CD4-positive, alpha-beta T cell treated with Interleukin-4 for 4 hours (primary cell): ENCODE data around the gene RAN.
A peak's percentile ranks its signal among the peaks of the same experiment; 100 is the strongest.
"Not testable (repeated sequence)": the region's sequence is repeated elsewhere in the genome, so short reads cannot be mapped to it uniquely, and the experiment has no call there.

Experiments used
- DNase-seq: peaks from one replicate; pipeline ENCODE4 v3.0.0-alpha.2; 2020

Gene RAN

DNA sequence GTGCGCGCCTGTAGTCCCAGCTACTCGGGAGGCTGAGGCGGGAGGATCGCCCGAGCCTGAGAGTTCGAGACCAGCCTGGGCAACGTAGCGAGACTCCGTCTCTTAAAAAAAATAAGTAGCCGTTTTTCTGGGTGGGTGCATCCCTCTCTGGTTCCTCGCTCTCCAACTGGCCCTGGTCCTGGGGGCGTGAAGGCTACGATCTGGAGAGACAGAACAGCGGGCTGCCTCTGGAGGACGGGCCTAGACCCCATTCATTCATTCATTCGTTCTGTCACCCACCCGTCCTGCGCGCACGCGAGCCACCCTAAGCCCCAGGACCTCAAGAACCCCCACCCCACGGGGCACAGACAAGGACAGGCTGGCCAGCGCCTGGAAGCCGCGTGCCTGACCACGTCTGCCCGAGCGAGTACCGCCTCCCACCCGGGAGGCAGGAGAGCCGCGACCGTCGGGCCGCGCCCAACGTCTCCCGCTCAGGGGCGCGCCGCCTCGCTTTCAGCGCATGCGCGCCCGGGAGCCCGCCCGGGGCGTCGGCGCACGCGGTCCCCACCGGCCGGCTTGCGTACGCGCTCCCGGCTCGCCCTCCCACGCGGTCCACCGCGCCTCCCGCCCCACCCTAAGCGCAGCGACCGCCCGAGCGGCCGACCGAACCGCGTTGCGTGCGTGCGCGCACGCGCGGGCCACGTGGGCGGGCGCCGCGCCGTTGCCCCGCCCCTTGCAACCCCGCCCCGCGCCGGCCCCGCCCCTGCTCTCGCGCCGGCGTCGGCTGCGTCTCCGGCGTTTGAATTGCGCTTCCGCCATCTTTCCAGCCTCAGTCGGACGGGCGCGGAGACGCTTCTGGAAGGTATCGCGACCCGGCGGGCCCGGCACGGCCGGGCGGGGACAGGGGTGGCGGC is at the start of gene RAN:
Gene RAN (plus strand): TSS at position 781 of the 893 bp plus-strand sequence. CDS start 528 bp downstream, outside the sequence.
- peak; percentile 93 for DNase-seq

- no peak for DNase-seq
Measured at GRCh38 chr12:130825771-130826150, 46.1 kb upstream of the RAN start.

GRCh38 chr12:130826151-130826801 is 45.6 kb upstream of the RAN start:
- DNase-seq, result peak; percentile 46

DNA sequence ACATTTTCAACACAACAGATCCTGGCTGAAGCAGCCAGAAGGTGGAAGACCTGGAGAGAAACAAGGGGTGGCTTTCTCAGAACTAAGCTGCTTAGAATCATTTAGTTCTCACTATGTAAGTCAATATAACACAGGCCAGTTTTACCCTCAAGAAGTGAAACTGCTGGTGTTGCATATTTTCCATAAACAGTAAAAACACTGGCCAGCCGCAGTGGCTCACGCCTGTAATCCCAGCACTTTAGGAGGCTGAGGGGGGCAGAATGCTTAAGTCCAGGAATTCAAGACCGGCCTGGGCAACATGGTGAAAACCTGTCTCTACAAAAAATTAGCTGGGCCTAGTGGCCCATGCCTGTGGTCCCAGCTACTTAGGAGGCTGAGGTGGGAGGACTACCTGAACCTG is 44.4 kb upstream of the RAN start:
- DNase-seq, result no peak

DNA sequence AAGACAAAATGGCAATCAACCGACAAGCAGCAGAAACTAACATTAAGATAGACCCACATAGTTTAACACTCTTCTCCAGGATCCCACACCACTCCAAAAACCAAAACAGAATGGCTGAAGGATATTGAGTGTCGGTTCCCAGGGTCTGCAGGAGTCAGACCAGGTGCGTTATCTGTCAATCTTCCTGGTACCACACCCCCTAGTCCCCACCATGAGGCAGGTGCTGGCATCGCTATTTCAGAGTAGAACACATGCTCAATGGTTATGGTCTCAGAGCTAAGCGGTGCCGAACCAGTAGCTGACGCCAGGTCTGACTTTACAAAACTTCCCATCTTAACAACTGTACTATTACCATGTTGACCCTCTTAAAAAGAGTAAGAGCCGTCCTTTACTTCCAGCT is 43.0 kb upstream of the RAN start:
- DNase-seq, result no peak

DNA sequence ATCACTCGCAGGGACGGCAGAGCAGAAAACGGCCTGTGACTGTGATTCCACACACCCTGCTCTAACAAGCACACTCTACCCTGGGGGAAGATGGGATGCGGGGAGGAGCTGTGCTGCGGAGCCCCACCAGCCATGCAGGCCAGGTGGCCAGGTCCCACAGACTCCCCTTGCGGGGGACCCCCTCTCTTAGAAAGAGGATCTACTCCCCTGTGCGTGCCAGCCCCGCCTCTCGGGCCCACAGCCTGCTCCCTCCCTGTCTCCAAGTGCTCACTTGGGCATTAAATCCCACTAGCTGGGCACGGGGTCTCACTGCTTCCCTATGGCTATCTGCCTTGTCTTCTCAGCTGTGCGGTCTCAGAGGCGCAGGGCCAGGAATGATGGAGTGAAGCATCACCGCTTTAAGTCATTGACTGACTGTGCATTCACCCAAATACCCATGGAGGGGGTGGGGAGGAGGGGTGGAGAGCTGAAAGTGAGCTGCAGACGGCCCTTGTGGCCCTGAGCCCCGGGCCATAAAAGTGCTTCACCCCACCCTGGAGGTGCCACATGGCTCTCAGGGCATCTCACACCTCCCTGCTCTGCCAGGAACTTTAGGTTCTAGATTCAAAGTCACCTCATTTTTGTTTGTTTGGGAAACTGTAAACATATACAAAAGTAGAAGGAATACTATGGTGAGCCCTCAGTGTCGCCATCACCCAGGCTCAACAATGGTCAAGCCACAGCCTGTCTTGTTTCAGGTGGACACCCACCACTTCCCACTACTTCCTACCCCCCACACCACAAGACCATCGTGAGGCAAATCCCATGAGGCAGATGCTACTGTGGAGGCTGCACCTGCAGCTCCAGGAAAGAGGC is 42.2 kb upstream of the RAN start:
- DNase-seq, result no peak

GRCh38 chr12:130830246-130830551 is 41.7 kb upstream of the RAN start:
- no peak for DNase-seq

- DNase-seq, result no peak
Measured at GRCh38 chr12:130831246-130831645, 40.6 kb upstream of the RAN start.

GRCh38 chr12:130831876-130832405 is 39.9 kb upstream of the RAN start:
- no peak for DNase-seq

DNA sequence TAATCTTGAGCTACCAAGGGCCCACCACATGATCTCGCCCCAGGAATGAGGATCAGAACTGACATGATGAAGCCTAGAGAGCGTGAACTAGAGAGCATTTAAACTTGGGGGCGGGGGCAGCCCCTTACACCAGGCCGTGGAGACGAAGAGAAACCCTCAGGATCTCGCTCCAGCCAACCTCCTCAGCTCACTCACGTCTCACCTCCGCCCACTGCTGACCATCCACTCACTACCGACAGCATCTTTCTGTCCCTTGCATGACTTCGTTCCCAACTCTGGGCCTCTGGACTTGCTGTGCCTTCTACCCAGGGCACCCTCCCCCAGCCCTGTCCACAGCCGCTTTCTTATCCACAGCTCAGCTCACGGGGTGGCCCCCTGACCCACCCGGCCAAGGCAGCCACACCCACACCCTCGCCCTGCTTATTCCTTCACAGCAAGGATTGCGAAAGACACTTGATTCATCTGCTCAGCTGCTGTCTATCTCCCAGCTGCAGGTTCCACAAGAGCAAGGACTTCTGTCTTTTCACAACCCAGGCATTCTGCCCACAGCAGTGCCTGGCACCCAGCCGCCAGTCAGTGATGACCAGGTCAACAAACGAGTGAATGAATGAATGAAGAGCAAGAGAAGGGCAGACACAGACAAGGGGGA is 39.2 kb upstream of the RAN start:
- no peak for DNase-seq

DNA sequence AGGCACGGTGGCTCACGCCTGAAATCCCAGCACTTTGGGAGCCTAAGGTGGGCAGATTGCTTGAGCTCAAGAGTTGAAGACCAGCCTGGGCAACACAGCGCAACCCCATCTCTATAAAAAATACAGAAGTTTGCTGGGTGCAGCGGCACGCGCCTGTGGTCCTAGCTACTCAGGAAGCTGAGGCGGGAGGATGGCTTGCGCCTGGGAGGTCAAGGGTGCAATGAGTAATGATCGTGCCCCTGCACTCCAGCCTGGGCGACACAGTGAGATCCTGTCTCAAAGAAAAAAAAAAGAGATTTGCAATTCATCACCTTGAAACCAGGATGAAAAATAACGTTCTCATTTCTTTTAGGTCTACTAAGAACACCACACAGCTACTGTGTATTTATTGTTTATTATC is 36.9 kb upstream of the RAN start:
- DNase-seq, result no peak

- DNase-seq, result no peak
Measured at GRCh38 chr12:130835436-130835835, 36.4 kb upstream of the RAN start.

DNA sequence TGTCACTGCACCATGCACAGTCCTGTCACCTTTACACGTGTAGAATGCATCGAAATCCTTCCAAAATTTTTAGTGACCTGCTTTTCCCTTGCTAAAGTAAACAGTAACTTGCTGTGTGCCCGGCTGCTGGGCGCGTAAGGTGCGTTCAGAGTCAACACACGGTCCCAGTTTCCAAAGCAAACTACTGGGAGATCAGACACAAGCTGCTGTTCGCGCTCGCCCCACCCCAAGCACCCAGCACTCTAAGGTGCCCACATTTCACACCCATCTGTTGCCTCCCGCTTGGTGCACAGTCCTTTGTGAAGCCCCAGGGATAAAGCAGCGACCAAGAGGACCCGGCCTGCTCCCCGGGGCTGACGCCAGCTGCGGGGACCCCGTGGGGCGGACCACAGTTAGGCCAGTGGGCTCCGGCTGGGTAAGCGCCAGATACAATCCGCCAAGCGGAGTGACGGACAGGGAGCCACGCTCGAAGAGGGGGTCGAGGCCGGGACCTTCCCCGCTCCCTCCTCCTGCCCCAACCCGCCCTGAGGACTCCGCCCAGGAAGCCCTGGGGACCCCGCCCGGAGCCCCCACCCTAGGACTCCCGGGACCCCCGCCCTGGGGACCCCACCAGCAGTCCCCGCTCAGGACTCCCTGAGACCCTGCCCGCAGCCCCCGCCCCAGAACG is 33.4 kb upstream of the RAN start:
- DNase-seq, result peak; percentile 14

GRCh38 chr12:130838951-130839769 is 32.7 kb upstream of the RAN start, which contains the start of gene STX2:
TSS of gene STX2 (minus strand) at chr12:130839250. CDS start at chr12:130839099, 151 bp downstream.
- peak; percentile 85 for DNase-seq

- no peak for DNase-seq
Measured at GRCh38 chr12:130839770-130840404, 32.0 kb upstream of the RAN start.

DNA sequence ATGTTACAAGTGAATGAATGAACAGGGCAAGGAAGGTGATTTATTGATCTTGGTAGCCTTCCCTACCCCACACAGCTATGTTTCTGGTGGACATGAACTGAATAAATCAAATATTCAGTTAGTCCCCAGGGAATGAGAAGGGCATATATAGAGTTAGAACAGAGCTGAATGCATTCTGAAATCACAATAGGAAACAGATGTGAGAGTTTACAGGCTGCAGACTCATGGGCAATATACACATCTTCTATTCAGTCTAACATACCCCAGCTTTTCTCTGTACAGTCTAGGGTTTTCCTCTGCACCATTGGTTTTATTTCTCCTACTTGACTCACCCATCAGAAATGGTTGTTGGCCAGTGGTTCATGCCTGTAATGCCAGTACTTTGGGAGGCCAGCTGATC is 25.5 kb upstream of the RAN start:
- no peak for DNase-seq

GRCh38 chr12:130847112-130847511 is 24.8 kb upstream of the RAN start:
- DNase-seq, result no peak

DNA sequence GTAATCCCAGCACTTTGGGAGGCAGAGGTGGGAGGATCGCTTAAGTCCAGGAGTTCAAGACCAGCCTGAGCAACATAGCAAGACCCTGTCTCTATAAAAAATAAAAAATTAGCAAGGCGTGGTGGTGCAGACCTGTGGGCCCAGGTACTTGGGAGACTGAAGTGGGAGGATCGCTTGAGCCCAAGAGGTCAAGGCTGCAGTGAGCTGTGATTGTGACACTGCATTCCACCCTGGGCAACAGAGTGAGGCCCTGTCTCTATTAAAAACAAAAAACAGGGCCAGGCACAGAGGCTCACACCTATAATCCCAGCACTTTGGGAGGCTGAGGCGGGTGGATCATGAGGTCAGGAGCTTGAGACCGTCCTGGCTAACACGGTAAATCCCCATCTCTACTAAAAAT is 23.8 kb upstream of the RAN start:
- not testable (repeated sequence) for DNase-seq

DNA sequence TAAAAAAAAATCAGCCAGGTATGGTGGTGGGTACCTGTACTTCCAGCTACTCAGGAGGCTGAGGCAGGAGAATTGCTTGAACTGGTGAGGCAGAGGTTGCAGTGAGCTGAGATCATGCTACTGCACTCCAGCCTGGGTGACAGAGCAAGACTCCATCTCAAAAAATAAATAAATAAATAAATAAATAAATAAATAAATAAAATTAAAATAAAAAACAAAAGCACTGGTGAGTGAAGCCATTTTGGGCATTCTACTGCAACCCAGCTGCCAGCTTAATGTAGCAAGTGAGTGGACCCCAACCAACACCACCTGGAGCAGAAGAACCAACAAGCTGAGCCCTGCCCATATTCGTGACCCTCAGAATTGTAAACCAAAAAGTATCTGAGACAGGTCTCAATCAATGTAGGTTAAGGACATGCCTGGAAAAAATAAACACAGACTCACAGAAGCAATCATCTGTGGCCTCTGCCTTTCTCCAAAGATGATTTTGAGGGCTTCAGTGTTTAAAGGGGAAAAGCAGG is 23.0 kb upstream of the RAN start:
- DNase-seq, result not testable (repeated sequence)
